ENCODE results near the gene FCER2.

DNA sequence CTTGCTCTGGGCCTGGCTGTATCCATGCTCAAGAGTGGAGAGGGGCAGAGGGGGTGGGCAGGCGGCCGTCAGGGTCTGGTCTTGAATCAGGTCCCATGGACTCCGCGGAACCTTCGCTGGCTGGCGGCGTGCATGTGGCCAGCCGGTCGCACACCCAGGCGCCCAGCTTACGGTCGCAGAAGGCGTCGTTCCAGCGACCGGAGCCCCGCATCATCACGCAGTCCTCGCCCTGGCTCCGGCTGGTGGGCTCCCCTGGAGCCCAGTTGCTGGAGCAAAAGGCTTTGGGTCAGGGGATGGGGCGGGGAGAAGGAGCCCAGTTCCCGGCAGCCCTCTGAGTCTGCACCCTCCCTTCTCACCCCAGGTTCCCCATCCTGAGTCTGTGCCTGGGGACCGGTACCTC, 12.8 kb downstream of the FCER2 start:
- TF ChIP-seq, protein P1, sequence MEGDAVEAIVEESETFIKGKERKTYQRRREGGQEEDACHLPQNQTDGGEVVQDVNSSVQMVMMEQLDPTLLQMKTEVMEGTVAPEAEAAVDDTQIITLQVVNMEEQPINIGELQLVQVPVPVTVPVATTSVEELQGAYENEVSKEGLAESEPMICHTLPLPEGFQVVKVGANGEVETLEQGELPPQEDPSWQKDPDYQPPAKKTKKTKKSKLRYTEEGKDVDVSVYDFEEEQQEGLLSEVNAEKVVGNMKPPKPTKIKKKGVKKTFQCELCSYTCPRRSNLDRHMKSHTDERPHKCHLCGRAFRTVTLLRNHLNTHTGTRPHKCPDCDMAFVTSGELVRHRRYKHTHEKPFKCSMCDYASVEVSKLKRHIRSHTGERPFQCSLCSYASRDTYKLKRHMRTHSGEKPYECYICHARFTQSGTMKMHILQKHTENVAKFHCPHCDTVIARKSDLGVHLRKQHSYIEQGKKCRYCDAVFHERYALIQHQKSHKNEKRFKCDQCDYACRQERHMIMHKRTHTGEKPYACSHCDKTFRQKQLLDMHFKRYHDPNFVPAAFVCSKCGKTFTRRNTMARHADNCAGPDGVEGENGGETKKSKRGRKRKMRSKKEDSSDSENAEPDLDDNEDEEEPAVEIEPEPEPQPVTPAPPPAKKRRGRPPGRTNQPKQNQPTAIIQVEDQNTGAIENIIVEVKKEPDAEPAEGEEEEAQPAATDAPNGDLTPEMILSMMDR (IDR thresholded peaks at IDR 0.05): no peak
- no peak for TF ChIP-seq ZFX (IDR thresholded peaks at IDR 0.05; ENCODE audit: borderline replicate concordance)

All from 22Rv1 (cell line).